CD14-positive monocyte (primary cell): ENCODE measurements around the gene PWWP2B. TPM values are rescaled to one million over a fixed set of nuclear protein-coding genes. Genes with fewer than 3 reads are reported as not detected.
"Not testable (repeated sequence)": the region's sequence is repeated elsewhere in the genome, so short reads cannot be mapped to it uniquely, and the experiment has no call there.

Experiments
- DNase-seq, 3 donors: peaks; one replicate each; pipeline ENCODE4 v3.0.0-alpha.2; 2011 to 2022
- H2AFZ ChIP-seq: 2 replicates; pipeline ENCODE4 v1.6.0; 2012; ENCODE audit warnings: mild to moderate bottlenecking, low read depth, low read length, inconsistent platforms; ENCODE audit not compliant: insufficient read depth, poor library complexity, severe bottlenecking
- H3K27ac ChIP-seq, 2 donors: 1 replicate in 1 of 2; 2 replicates in 1 of 2; pipeline ENCODE4 v1.5.1; 2012 to 2013; ENCODE audit warnings: low read length in 2 of 2, control low read depth in 1 of 2, inconsistent platforms in 1 of 2, low read depth in 1 of 2, mild to moderate bottlenecking in 1 of 2
- H3K27me3 ChIP-seq, 2 donors: one replicate each; pipeline versions ENCODE4 v1.6.0 to v1.6.1; 2011 to 2013; ENCODE audit warnings: low read length in 2 of 2; ENCODE audit not compliant: control insufficient read depth in 2 of 2, insufficient read depth in 2 of 2
- H3K36me3 ChIP-seq, 2 donors: replicated peaks in 1 of 2; 1 replicate in 1 of 2; 2 replicates in 1 of 2; pipeline versions ENCODE4 v1.5.1 to v1.6.1; 2012 to 2013; ENCODE audit warnings: low read length in 2 of 2, control low read depth in 1 of 2, inconsistent platforms in 1 of 2, mild to moderate bottlenecking in 1 of 2; ENCODE audit not compliant: insufficient read depth in 2 of 2, control insufficient read depth in 1 of 2
- H3K4me1 ChIP-seq, 2 donors: 1 replicate in 1 of 2; 2 replicates in 1 of 2; pipeline versions ENCODE4 v1.5.1 to v1.6.1; 2012 to 2013; ENCODE audit warnings: low read length in 2 of 2, control low read depth in 1 of 2, inconsistent platforms in 1 of 2, mild to moderate bottlenecking in 1 of 2, moderate library complexity in 1 of 2; ENCODE audit not compliant: insufficient read depth in 2 of 2, control insufficient read depth in 1 of 2
- H3K4me2 ChIP-seq: replicated peaks from 2 replicates; pipeline ENCODE3; 2012; ENCODE audit warnings: low read length, moderate library complexity, mild to moderate bottlenecking; ENCODE audit not compliant: poor library complexity, severe bottlenecking; ENCODE audit errors: extremely low read depth
- H3K4me3 ChIP-seq, 3 experiments: fragments of 200-600 bp in 1 of 3; sonication (generic) in 1 of 3; replicated peaks in 1 of 3; 1 replicate in 2 of 3; 2 replicates in 1 of 3; pipeline ENCODE4 v1.5.1; 2011 to 2013; ENCODE audit warnings: low read length in 3 of 3, mild to moderate bottlenecking in 3 of 3, control low read depth in 2 of 3, low read depth in 2 of 3, inconsistent platforms in 1 of 3, moderate library complexity in 1 of 3
- H3K79me2 ChIP-seq: 2 replicates; pipeline ENCODE4 v1.6.0; 2012; ENCODE audit warnings: mild to moderate bottlenecking, control low read depth, inconsistent platforms, low read length, moderate library complexity; ENCODE audit not compliant: insufficient read depth
- H3K9ac ChIP-seq: 2 replicates; pipeline ENCODE4 v1.6.0; 2017; ENCODE audit warnings: low read length, mild to moderate bottlenecking; ENCODE audit not compliant: insufficient read depth, poor library complexity, severe bottlenecking
- H3K9me3 ChIP-seq, 2 donors: replicated peaks in 1 of 2; 1 replicate in 1 of 2; 2 replicates in 1 of 2; pipeline versions ENCODE4 v1.5.1 to v1.6.1; 2012 to 2013; ENCODE audit warnings: low read length in 2 of 2, control low read depth in 1 of 2; ENCODE audit not compliant: control insufficient read depth in 1 of 2, insufficient read depth in 1 of 2
- H4K20me1 ChIP-seq: 2 replicates; pipeline ENCODE4 v1.6.0; 2012; ENCODE audit warnings: mild to moderate bottlenecking, low read length, control low read depth, moderate library complexity; ENCODE audit not compliant: insufficient read depth
- H3K27ac Mint-ChIP-seq, 7 donors: one replicate each; pipeline ENCODE4 v1.8.0; 2020; ENCODE audit warnings: mild to moderate bottlenecking in 7 of 7, mixed read lengths in 7 of 7, moderate library complexity in 6 of 7, inconsistent platforms in 2 of 7
- H3K27me3 Mint-ChIP-seq, 3 donors: one replicate each; pipeline ENCODE4 v1.8.0; 2021 to 2022; ENCODE audit warnings: low read depth in 3 of 3, mild to moderate bottlenecking in 3 of 3, mixed read lengths in 3 of 3, moderate library complexity in 3 of 3, inconsistent platforms in 1 of 3
- H3K36me3 Mint-ChIP-seq, 2 donors: one replicate each; pipeline ENCODE4 v1.8.0; 2020; ENCODE audit warnings: mixed read lengths in 2 of 2, inconsistent platforms in 1 of 2, mild to moderate bottlenecking in 1 of 2
- H3K4me1 Mint-ChIP-seq: one replicate; pipeline ENCODE4 v1.8.0; 2020; ENCODE audit warnings: mild to moderate bottlenecking, mixed read lengths
- H3K4me3 Mint-ChIP-seq, 2 donors: one replicate each; pipeline ENCODE4 v1.8.0; 2020; ENCODE audit warnings: mild to moderate bottlenecking in 2 of 2, mixed read lengths in 2 of 2, moderate library complexity in 1 of 2
- H3K9me3 Mint-ChIP-seq, 7 donors: one replicate each; pipeline ENCODE4 v1.8.0; 2020 to 2022; ENCODE audit warnings: mixed read lengths in 7 of 7, mild to moderate bottlenecking in 6 of 7, moderate library complexity in 6 of 7, inconsistent platforms in 2 of 7
- WGBS: methylation state at CpG from one replicate; pipeline ENCODE4 v1.1.5; 2013; ENCODE audit warnings: missing lambda C conversion rate; ENCODE audit not compliant: insufficient coverage; 5-methylcytosine and 5-hydroxymethylcytosine counted together
- intact Hi-C, 2 donors: fragments of 100-400 bp; cut with micrococcal nuclease; formaldehyde crosslinking; loops; one replicate each; pipeline versions ENCODE4 v1.15.0 to v1.15.1; 2023
- polyA plus RNA-seq, 3 donors: library from polyadenylated mRNA; depleted of rRNA in 1 of 3; unstranded in 2 of 3; stranded (reverse) in 1 of 3; fragments of 300-500 nt in 2 of 3; fragments of >200 nt in 1 of 3; fragmentation: Illumina TruSeq in 2 of 3; gene quantifications; 1 replicate in 2 of 3; 2 replicates in 1 of 3; pipeline ENCODE4 v1.2.3, GENCODE V29; 2012 to 2021
- TF ChIP-seq, protein P1 (sequence below): fragments of 200-600 bp; IDR thresholded peaks from one replicate; pipeline ENCODE4 v1.8.0; 2022; ENCODE audit warnings: antibody characterized with exemption, mild to moderate bottlenecking

Gene PWWP2B
- polyA plus RNA-seq, 3 donors, result 2.4 to 6.9 (median 2.7) TPM

DNA sequence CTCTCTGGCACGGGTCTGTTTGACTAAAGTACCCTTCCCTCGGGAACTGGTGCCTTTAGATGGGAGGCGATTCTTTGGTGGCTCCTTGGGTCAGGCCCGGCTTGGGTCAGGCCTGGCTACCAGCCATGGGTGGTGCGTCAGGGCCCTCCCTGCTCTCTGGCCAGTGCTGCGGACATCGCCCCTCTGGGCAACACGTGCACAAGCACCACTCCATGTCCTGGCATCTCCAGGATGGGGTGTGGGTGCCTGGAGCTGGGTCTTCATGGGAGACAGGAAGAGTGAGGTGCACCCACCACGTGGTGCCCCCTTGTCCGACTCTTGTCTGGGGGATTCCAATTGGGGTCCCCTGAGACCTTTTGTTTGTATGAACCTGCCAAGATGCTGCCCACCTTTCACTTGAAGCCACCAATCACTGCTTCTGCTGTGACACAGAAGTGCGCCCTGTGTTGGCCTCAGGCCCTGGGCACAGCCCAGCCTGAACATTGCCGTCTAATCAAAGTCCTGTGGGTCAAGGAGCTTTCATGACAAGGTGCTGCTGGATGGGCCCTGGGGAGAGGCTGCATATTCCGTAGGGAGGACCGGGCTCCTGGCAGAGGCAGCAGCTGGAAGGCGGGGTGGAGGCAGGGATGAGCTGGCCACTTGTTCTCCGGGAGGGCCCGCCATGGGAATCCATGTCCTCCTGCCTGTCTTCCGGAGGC, 11.1 kb upstream of the PWWP2B start:
- Histone ChIP-seq H3K36me3 (no peaks in the 10 kb centered on the region), H3K27me3 (peaks cover 0 to 6% of the 10 kb centered on the region in 2 donors), H3K27ac (no peak overlapping the region), H4K20me1 (no peaks in the 10 kb centered on the region), H2AFZ (no peak overlapping the region), H3K9me3 (no peaks in the 10 kb centered on the region), H3K4me2 (no peak overlapping the region), H3K79me2 (no peaks in the 10 kb centered on the region), H3K9ac (no peak overlapping the region), H3K4me3 (no peak overlapping the region), H3K4me1 (peaks cover 45 to 71% of the 10 kb centered on the region in 2 donors)
- peak overlapping the region in 3 of 7 donors; percentile 27 to 85 (median 63) for H3K27ac Mint-ChIP-seq
- no peak for DNase-seq
- TF ChIP-seq, protein P1, sequence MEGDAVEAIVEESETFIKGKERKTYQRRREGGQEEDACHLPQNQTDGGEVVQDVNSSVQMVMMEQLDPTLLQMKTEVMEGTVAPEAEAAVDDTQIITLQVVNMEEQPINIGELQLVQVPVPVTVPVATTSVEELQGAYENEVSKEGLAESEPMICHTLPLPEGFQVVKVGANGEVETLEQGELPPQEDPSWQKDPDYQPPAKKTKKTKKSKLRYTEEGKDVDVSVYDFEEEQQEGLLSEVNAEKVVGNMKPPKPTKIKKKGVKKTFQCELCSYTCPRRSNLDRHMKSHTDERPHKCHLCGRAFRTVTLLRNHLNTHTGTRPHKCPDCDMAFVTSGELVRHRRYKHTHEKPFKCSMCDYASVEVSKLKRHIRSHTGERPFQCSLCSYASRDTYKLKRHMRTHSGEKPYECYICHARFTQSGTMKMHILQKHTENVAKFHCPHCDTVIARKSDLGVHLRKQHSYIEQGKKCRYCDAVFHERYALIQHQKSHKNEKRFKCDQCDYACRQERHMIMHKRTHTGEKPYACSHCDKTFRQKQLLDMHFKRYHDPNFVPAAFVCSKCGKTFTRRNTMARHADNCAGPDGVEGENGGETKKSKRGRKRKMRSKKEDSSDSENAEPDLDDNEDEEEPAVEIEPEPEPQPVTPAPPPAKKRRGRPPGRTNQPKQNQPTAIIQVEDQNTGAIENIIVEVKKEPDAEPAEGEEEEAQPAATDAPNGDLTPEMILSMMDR, result no peak
- intact Hi-C loops, result loop anchor here (2.0 to 10.0 kb wide), 2 partner anchors 67 to 149 kb away; partner anchors contain the start of gene INPP5A (in 1 of the 2)
- H3K4me3 Mint-ChIP-seq, result peak overlapping the region in 1 of 2 donors; percentile 69
- peaks cover 60% of the 10 kb centered on the region for H3K4me1 Mint-ChIP-seq
- H3K9me3 Mint-ChIP-seq, result peaks cover 0 to 1% (median 0%) of the 10 kb centered on the region in 7 donors
- no peaks in the 10 kb centered on the region for H3K36me3 Mint-ChIP-seq
- WGBS, result 88% methylated on average over 14 of the region's 18 CpGs
- H3K27me3 Mint-ChIP-seq, result peaks cover 0 to 19% (median 3%) of the 10 kb centered on the region in 3 donors

DNA sequence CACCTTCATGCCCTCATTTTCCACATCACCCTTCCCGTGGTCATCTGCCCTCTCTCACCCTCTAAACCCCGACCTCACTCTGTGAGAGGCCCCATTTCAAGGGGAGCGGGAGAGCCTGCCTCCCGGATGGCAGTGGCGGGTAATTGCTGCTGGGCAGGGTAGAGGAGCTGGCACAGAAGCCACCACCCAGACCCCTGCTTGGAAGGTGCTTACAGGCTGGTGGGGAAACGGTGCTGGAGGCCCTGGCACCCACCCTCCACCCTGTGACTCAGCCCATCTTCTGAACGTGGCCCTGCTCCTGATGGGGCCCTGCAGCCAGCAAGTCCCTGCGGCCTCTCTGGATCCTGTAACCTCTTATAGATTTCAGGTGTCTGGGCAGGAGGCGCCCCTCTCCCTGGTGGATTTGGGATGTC, 10.6 kb upstream of the PWWP2B start:
- TF ChIP-seq, protein P1, result no peak
- peaks cover 59% of the 10 kb centered on the region for H3K4me1 Mint-ChIP-seq
- no peaks in the 10 kb centered on the region for H3K36me3 Mint-ChIP-seq
- peaks cover 0 to 21% (median 5%) of the 10 kb centered on the region in 3 donors for H3K27me3 Mint-ChIP-seq
- no peaks in the 10 kb centered on the region for H4K20me1 ChIP-seq
- no peak overlapping the region for H3K27ac ChIP-seq
- H2AFZ ChIP-seq, result no peak overlapping the region
- H3K9me3 ChIP-seq, result no peaks in the 10 kb centered on the region
- no peak overlapping the region for H3K27ac Mint-ChIP-seq
- no CpG with 5 or more reads among the region's 9 CpGs for WGBS
- H3K79me2 ChIP-seq, result no peaks in the 10 kb centered on the region
- H3K4me2 ChIP-seq, result no peak overlapping the region
- intact Hi-C loops, result loop anchor here (2.0 to 10.0 kb wide), 2 partner anchors 66 to 148 kb away; partner anchors contain the start of gene INPP5A (in 1 of the 2)
- H3K9ac ChIP-seq, result no peak overlapping the region
- H3K4me3 Mint-ChIP-seq, result no peak overlapping the region
- DNase-seq, result no peak
- peaks cover 0 to 6% of the 10 kb centered on the region in 2 donors for H3K27me3 ChIP-seq
- no peak overlapping the region for H3K4me3 ChIP-seq
- H3K4me1 ChIP-seq, result peaks cover 44 to 70% of the 10 kb centered on the region in 2 donors
- H3K9me3 Mint-ChIP-seq, result peaks cover 0 to 1% (median 0%) of the 10 kb centered on the region in 7 donors
- H3K36me3 ChIP-seq, result no peaks in the 10 kb centered on the region

DNA sequence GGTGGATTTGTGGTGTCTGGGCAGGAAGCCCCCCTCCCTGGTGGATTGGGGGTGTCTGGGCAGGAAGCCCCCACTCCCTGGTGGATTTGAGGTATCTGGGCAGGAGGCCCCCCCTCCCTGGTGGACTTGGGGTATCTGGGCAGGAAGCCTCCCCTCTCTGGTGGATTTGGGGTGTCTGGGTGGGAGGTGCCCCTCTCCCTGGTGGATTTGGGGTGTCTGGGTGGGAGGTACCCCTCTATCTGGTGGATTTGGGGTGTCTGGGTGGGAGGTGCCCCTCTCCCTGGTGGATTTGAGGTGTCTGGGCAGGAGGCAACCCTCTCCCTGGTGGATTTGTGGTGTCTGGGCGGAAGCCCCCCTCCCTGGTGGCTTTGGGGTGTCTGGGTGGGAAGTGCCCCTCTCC, 10.1 kb upstream of the PWWP2B start:
- peaks cover 55% of the 10 kb centered on the region for H3K4me1 Mint-ChIP-seq

More for the DNA sequence above, 10.1 kb upstream of the PWWP2B start:
- peak overlapping the region in 1 of 7 donors; percentile 73 for H3K27ac Mint-ChIP-seq
- H4K20me1 ChIP-seq, H3K27me3 ChIP-seq, DNase-seq, H3K36me3 ChIP-seq, H3K9me3 Mint-ChIP-seq, H3K9me3 ChIP-seq, H3K9ac ChIP-seq, H3K27ac ChIP-seq, H3K36me3 Mint-ChIP-seq, H3K4me2 ChIP-seq, H2AFZ ChIP-seq, H3K4me3 Mint-ChIP-seq, H3K79me2 ChIP-seq, H3K4me3 ChIP-seq: not testable (repeated sequence)
- WGBS, result no CpG with 5 or more reads among the region's 1 CpG
- peaks cover 0 to 21% (median 5%) of the 10 kb centered on the region in 3 donors for H3K27me3 Mint-ChIP-seq
- intact Hi-C loops, result loop anchor here (2.0 to 10.0 kb wide), 2 partner anchors 66 to 148 kb away; partner anchors contain the start of gene INPP5A (in 1 of the 2)
- peaks cover 40 to 65% of the 10 kb centered on the region in 2 donors for H3K4me1 ChIP-seq
